ENCODE data around the gene RBP7.

The RBP7 gene

DNA sequence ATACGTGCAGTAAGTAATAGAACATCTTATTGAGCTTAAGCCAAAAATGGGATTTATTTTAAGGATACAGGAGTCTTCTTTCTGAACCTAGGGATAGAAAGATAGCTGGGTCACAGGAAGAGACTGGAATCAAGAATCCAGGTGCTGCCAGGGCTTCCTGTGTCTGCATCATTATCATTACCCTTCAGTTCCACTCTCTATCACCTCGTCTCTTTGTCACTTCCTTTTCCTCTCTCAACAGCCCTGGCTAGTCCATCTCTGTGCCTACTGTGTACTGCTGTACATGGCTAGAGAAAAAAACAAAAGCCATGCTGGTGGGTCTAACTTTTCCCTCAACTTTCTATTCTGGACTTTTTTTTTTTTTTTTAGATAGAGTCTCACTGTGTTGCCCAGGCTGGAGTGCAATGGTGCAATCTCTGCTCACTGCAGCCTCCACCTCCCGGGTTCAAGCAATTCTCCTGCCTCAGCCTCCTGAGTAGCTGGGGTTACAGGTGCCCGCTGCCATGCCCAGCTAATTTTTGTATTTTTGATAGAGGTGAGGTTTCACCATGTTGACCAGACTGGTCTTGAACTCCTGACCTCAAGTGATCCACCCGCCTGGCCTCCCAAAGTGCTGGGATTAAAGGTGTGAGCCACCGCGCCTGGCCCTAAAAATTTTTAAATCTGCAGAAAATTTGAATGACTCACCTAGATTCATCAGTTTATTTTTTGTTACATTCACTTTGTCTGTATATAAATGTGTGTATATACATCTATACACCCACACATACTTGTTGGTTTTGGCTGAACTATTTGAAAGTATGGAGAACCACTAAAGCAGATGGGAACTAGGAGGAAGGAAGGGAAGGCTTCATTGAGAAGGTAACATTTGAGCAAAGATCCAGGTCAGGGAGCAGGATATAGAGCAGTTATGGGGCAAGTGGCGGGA is 67.7 kb downstream of the RBP7 start:
- TF ChIP-seq, protein P1, sequence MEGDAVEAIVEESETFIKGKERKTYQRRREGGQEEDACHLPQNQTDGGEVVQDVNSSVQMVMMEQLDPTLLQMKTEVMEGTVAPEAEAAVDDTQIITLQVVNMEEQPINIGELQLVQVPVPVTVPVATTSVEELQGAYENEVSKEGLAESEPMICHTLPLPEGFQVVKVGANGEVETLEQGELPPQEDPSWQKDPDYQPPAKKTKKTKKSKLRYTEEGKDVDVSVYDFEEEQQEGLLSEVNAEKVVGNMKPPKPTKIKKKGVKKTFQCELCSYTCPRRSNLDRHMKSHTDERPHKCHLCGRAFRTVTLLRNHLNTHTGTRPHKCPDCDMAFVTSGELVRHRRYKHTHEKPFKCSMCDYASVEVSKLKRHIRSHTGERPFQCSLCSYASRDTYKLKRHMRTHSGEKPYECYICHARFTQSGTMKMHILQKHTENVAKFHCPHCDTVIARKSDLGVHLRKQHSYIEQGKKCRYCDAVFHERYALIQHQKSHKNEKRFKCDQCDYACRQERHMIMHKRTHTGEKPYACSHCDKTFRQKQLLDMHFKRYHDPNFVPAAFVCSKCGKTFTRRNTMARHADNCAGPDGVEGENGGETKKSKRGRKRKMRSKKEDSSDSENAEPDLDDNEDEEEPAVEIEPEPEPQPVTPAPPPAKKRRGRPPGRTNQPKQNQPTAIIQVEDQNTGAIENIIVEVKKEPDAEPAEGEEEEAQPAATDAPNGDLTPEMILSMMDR (IDR thresholded peaks at IDR 0.05; ENCODE audit: extremely low read depth, insufficient read depth, missing control alignments): no peak
- in situ Hi-C loops (cut with MboI; ENCODE audit: low pct_unique_long_range_greater_than_20kb, low sequenced_read_pairs, unreplicated experiment): no loop called here
- no peak for DNase-seq (ENCODE audit: low spot score)

DNA sequence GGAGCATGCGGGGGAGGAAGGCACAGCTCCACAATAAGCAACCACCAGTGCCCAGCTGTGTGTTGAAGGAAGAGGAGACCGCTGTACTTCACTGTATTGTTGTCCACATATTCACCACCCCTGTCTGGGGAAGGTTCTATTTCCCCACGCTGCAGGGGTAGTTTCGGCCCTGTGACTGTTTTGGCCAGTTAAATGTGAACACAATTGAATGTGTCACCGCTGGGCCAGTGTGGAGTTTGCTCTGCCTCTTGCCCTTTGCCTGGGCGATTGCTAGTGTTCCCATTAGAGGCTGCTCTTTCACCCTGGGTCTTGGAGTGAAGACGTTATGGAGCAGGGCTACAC is 68.3 kb downstream of the RBP7 start:
- TF ChIP-seq, protein P1 (IDR thresholded peaks at IDR 0.05; ENCODE audit: extremely low read depth, insufficient read depth, missing control alignments): no peak
- no peak for DNase-seq (ENCODE audit: low spot score)
- in situ Hi-C loops (cut with MboI; ENCODE audit: low pct_unique_long_range_greater_than_20kb, low sequenced_read_pairs, unreplicated experiment): no loop called here

Measured in GM13977 (cell line).